Upper lobe of left lung (tissue), 4 donors: Measurements from ENCODE around the gene P2RY11.

Source experiments
- CTCF ChIP-seq, 6 experiments: fragments of 450-650 bp in 4 of 6; fragments of 200-600 bp in 2 of 6; sonication (generic) in 2 of 6; IDR thresholded peaks; one replicate each; pipeline ENCODE4 v1.5.1; 2016 to 2019; ENCODE audit warnings: antibody characterized with exemption in 6 of 6
- EP300 ChIP-seq, 4 donors: sonication (generic); formaldehyde crosslinking; IDR thresholded peaks; one replicate each; pipeline ENCODE4 v1.5.1; 2017; ENCODE audit warnings: antibody characterized with exemption in 4 of 4, control low read depth in 2 of 4
- POLR2A ChIP-seq, 4 donors: fragments of 450-650 bp; IDR thresholded peaks; one replicate each; pipeline ENCODE4 v1.5.1; 2016 to 2017; ENCODE audit warnings: antibody characterized with exemption in 4 of 4, mild to moderate bottlenecking in 2 of 4
- POLR2AphosphoS5 ChIP-seq, 2 donors: sonication (generic); formaldehyde crosslinking; IDR thresholded peaks; one replicate each; pipeline ENCODE4 v1.5.1; 2017; ENCODE audit warnings: antibody characterized with exemption in 2 of 2

GRCh38 chr19:10136936-10137335, 25.4 kb downstream of the P2RY11 start:
- TF ChIP-seq CTCF (IDR thresholded peaks at IDR 0.05) (no peak), POLR2AphosphoS5 (IDR thresholded peaks at IDR 0.05) (no peak), EP300 (IDR thresholded peaks at IDR 0.05) (no peak), POLR2A (IDR thresholded peaks at IDR 0.05) (no peak)
